Neural progenitor cell (in vitro differentiated cells): ENCODE results near the gene ARHGEF12. TPM values are rescaled to one million over a fixed set of nuclear protein-coding genes. Genes with fewer than 3 reads are reported as not detected.

Source experiments
- DNase-seq: peaks from one replicate; pipeline ENCODE4 v3.0.0-alpha.2; 2016; ENCODE audit warnings: low spot score
- H2AFZ ChIP-seq: fragments of 200-600 bp; sonication (generic); replicated peaks from 2 replicates; pipeline ENCODE4 v1.6.1; 2016; ENCODE audit warnings: antibody characterized with exemption
- H3F3A ChIP-seq: fragments of 200-600 bp; sonication (generic); 2 replicates; pipeline ENCODE4 v1.6.1; 2016; ENCODE audit warnings: antibody characterized with exemption, low read depth
- H3K27ac ChIP-seq: fragments of 200-600 bp; sonication (generic); 2 replicates; pipeline ENCODE4 v1.5.1; 2016; ENCODE audit warnings: mild to moderate bottlenecking
- H3K27me3 ChIP-seq: fragments of 200-600 bp; sonication (generic); 2 replicates; pipeline ENCODE4 v1.6.1; 2016; ENCODE audit warnings: mild to moderate bottlenecking, moderate library complexity
- H3K36me3 ChIP-seq: fragments of 200-600 bp; sonication (generic); 2 replicates; pipeline ENCODE4 v1.5.1; 2016
- H3K4me1 ChIP-seq: fragments of 200-600 bp; sonication (generic); 2 replicates; pipeline ENCODE4 v1.6.1; 2016; ENCODE audit warnings: mixed run types
- H3K4me2 ChIP-seq: fragments of 200-600 bp; sonication (generic); 2 replicates; pipeline ENCODE4 v1.6.1; 2016
- H3K4me3 ChIP-seq: fragments of 200-600 bp; sonication (generic); 2 replicates; pipeline ENCODE4 v1.5.1; 2016
- H3K79me2 ChIP-seq: fragments of 200-600 bp; sonication (generic); 2 replicates; pipeline ENCODE4 v1.6.1; 2016; ENCODE audit warnings: low read depth
- H3K9ac ChIP-seq: fragments of 200-600 bp; sonication (generic); 2 replicates; pipeline ENCODE4 v1.6.1; 2016
- H3K9me3 ChIP-seq: fragments of 200-600 bp; sonication (generic); 2 replicates; pipeline ENCODE4 v1.5.1; 2016; ENCODE audit warnings: low read depth
- H4K20me1 ChIP-seq: fragments of 200-600 bp; sonication (generic); 2 replicates; pipeline ENCODE4 v1.6.1; 2016; ENCODE audit warnings: low read depth
- H3K27ac Mint-ChIP-seq: 3 replicates; pipeline ENCODE4 v1.8.0; 2021; ENCODE audit warnings: mixed read lengths
- H3K27me3 Mint-ChIP-seq: 2 replicates; pipeline ENCODE4 v1.8.0; 2022; ENCODE audit warnings: low read depth, mild to moderate bottlenecking, inconsistent platforms, moderate library complexity, mixed read lengths; ENCODE audit not compliant: insufficient read depth
- H3K36me3 Mint-ChIP-seq: 3 replicates; pipeline ENCODE4 v1.8.0; 2021; ENCODE audit warnings: mixed read lengths
- H3K4me1 Mint-ChIP-seq: 3 replicates; pipeline ENCODE4 v1.8.0; 2021; ENCODE audit warnings: mixed read lengths
- H3K4me3 Mint-ChIP-seq: 3 replicates; pipeline ENCODE4 v1.8.0; 2021; ENCODE audit warnings: mild to moderate bottlenecking, moderate library complexity, mixed read lengths
- H3K9me3 Mint-ChIP-seq: 3 replicates; pipeline ENCODE4 v1.8.0; 2020; ENCODE audit warnings: mixed read lengths
- CTCF ChIP-seq: fragments of 200-600 bp; sonication (generic); IDR thresholded peaks from 2 replicates; pipeline ENCODE4 v1.5.1; 2017; ENCODE audit warnings: antibody characterized with exemption, mild to moderate bottlenecking
- EZH2 ChIP-seq: fragments of 200-600 bp; sonication (generic); IDR thresholded peaks from 2 replicates; pipeline ENCODE4 v1.6.1; 2017; ENCODE audit warnings: antibody characterized with exemption, mild to moderate bottlenecking, moderate library complexity
- EZH2phosphoT487 ChIP-seq: fragments of 200-600 bp; sonication (generic); IDR thresholded peaks from 2 replicates; pipeline ENCODE4 v1.6.1; 2017; ENCODE audit warnings: antibody characterized with exemption
- total RNA-seq: library from RNA; depleted of rRNA; stranded (reverse); fragments of >200 nt; gene quantifications from 2 replicates; pipeline ENCODE4 v1.2.3, GENCODE V29; 2015; ENCODE audit warnings: low replicate concordance

ARHGEF12 gene
- total RNA-seq, 1 donor from 2014 or later, result 31.3 TPM

DNA sequence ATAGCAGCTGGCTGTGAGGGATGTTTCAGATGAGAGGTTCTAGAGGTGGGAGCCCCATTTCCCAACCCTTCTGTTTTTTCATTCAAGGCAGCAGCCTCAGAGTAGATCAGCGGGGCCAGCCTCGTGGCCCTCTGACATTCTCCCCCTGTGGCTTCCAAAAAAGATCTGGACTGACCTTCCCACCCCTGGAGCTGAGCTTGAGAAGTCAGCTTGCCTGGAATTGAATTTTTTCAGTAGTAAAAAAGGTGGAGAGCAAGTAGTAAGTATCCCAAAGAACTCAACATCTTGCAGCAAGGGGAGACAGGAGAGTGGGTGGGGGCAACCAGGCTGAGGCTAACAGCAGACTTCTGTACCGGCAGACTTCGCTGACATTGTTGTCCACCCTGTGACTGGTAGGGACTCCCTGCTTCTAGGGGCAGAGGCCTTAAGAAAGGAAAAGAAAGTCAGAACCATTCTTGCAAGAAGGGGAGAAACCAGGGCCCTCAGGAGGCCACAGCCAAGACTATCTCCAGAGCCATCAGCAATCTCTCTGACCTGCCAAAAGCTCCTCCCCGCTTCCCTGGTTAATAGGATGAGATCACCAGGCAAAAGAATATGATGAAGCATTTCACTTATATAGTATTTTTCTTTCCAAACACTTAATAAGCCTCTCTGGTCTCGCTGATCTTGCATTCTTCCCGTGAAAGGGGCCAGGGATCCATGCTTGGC lies 173.3 kb downstream of the ARHGEF12 start:
- Mint-ChIP-seq H3K36me3 (no peaks in the 10 kb centered on the region), H3K9me3 (no peaks in the 10 kb centered on the region), H3K4me1 (peaks cover 2% of the 10 kb centered on the region), H3K27ac (peak overlapping the region; percentile 78), H3K4me3 (peak overlapping the region; percentile 47), H3K27me3 (peaks cover 17% of the 10 kb centered on the region)
- no peak for TF ChIP-seq CTCF
- TF ChIP-seq EZH2phosphoT487, result no peak
- TF ChIP-seq EZH2, result no peak
- DNase-seq, result no peak
- Histone ChIP-seq H2AFZ (no peak overlapping the region), H3K9me3 (no peaks in the 10 kb centered on the region), H4K20me1 (no peaks in the 10 kb centered on the region), H3K4me3 (no peak overlapping the region), H3K9ac (no peak overlapping the region), H3F3A (no peaks in the 10 kb centered on the region), H3K4me2 (no peak overlapping the region), H3K27me3 (peaks cover 40% of the 10 kb centered on the region), H3K79me2 (no peaks in the 10 kb centered on the region), H3K36me3 (no peaks in the 10 kb centered on the region), H3K27ac (no peak overlapping the region), H3K4me1 (no peaks in the 10 kb centered on the region)

- H4K20me1 ChIP-seq, result no peaks in the 10 kb centered on the region
- H3K4me2 ChIP-seq, result no peak overlapping the region
- H3F3A ChIP-seq, result no peaks in the 10 kb centered on the region
- no peak overlapping the region for H3K27ac ChIP-seq
- H3K4me3 ChIP-seq, result peak overlapping the region; percentile 47
- Mint-ChIP-seq H3K27me3 (peaks cover 21% of the 10 kb centered on the region), H3K36me3 (no peaks in the 10 kb centered on the region), H3K27ac (peak overlapping the region; percentile 4), H3K4me1 (peaks cover 4% of the 10 kb centered on the region), H3K9me3 (no peaks in the 10 kb centered on the region), H3K4me3 (peak overlapping the region; percentile 81)
- H3K36me3 ChIP-seq, result no peaks in the 10 kb centered on the region
- H3K79me2 ChIP-seq, result no peaks in the 10 kb centered on the region
- no peaks in the 10 kb centered on the region for H3K9me3 ChIP-seq
- DNase-seq, result no peak
- no peak overlapping the region for H3K9ac ChIP-seq
- H3K27me3 ChIP-seq, result peaks cover 40% of the 10 kb centered on the region
- TF ChIP-seq CTCF (no peak), EZH2 (no peak), EZH2phosphoT487 (no peak)
- H2AFZ ChIP-seq, result no peak overlapping the region
- H3K4me1 ChIP-seq, result no peaks in the 10 kb centered on the region
Measured at GRCh38 chr11:120510406-120511115, 174.3 kb downstream of the ARHGEF12 start.

DNA sequence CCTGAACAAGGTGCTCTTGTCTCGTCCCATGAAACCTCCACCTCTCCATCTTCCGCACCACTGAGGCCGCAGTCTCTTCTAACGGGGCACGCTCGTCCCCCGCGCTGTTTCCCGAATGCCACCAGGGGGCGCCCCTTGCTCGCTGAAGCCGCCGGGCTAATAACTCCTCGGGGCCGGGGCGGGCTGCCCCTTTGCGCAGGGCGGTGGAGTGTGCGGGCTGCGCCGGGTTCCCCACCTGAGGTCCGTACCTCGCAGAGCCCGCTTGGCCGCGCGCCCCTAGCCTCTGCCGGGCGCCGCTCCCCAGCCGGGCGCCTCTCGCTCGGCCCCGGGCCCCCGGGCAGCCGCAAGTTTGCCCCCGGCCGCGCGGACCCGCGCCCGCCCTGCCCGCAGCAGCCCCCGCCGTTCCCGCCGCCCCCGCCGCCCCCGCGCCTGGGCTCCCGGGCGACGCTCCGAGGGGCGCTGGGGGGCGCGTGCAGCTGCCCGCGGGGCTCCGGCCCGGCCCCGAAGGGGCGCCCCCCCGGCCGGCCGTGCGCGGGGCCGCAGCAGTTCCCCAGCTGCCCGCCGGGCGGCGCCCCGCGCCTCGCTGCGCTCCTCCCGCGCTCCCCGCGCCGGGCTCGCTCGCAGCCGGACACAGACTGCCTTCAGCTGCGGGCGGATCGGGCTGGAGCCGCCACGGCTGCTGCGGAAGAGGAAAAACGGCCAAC lies 175.1 kb downstream of the ARHGEF12 start, which contains the start of gene GRIK4:
Gene GRIK4 (plus strand): TSS at position 633 of the 704 bp plus-strand sequence. CDS start 148,571 bp downstream, outside the sequence.
- Mint-ChIP-seq H3K4me3 (peak within 1 kb of the TSS; percentile 81), H3K4me1 (peaks cover 8% of the 10 kb centered on the region), H3K27me3 (peaks cover 22% of the 10 kb centered on the region), H3K36me3 (no peaks in the 10 kb centered on the region), H3K27ac (peak within 1 kb of the TSS; percentile 4), H3K9me3 (no peaks in the 10 kb centered on the region)
- Histone ChIP-seq H3K4me2 (peak within 1 kb of the TSS; percentile 87), H3K4me3 (peak within 1 kb of the TSS; percentile 56), H3K9ac (no peak within 1 kb of the TSS), H3K36me3 (no peaks in the 10 kb centered on the region), H3K9me3 (no peaks in the 10 kb centered on the region), H3K4me1 (peaks cover under 1% of the 10 kb centered on the region), H3K27me3 (peaks cover 40% of the 10 kb centered on the region), H3F3A (no peaks in the 10 kb centered on the region), H2AFZ (peak within 1 kb of the TSS; percentile 50), H3K27ac (no peak within 1 kb of the TSS), H4K20me1 (no peaks in the 10 kb centered on the region), H3K79me2 (no peaks in the 10 kb centered on the region)
- DNase-seq, result peak; percentile 94
- TF ChIP-seq EZH2phosphoT487 (no peak), CTCF (peak; percentile 94), EZH2 (no peak)
